ENCODE measurements around the gene C3orf70.

C3orf70 gene

GRCh38 chr3:185172086-185173049 is 19.5 kb upstream of the C3orf70 start:
- no peak overlapping the region for H3K27ac ChIP-seq (ENCODE audit: low read depth, low read length)
- peaks cover 11% of the 10 kb centered on the region for H3K4me1 ChIP-seq (ENCODE audit: control insufficient read depth, insufficient read depth, low read length, unreplicated experiment)
- H3K4me3 ChIP-seq (ENCODE audit: low read depth, low read length), result no peak overlapping the region
- H3K79me2 ChIP-seq (ENCODE audit: control insufficient read depth, insufficient read depth, low read length, unreplicated experiment), result no peaks in the 10 kb centered on the region
- no peaks in the 10 kb centered on the region for H3K36me3 ChIP-seq (ENCODE audit: insufficient read depth, low read length)
- H3K27me3 ChIP-seq (ENCODE audit: insufficient read depth, low read length), result no peaks in the 10 kb centered on the region
- H2AFZ ChIP-seq (ENCODE audit: low read length, unreplicated experiment), result no peak overlapping the region

- H3K79me2 ChIP-seq (ENCODE audit: control insufficient read depth, insufficient read depth, low read length, unreplicated experiment), result no peaks in the 10 kb centered on the region
- H2AFZ ChIP-seq (ENCODE audit: low read length, unreplicated experiment), result no peak overlapping the region
- no peak overlapping the region for H3K4me3 ChIP-seq (ENCODE audit: low read depth, low read length)
- H3K36me3 ChIP-seq (ENCODE audit: insufficient read depth, low read length), result no peaks in the 10 kb centered on the region
- peaks cover 37% of the 10 kb centered on the region for H3K27me3 ChIP-seq (ENCODE audit: insufficient read depth, low read length)
- H3K4me1 ChIP-seq (ENCODE audit: control insufficient read depth, insufficient read depth, low read length, unreplicated experiment), result no peaks in the 10 kb centered on the region
- H3K27ac ChIP-seq (ENCODE audit: low read depth, low read length), result no peak overlapping the region
Observed at GRCh38 chr3:185164428-185165217, 11.8 kb upstream of the C3orf70 start.

GRCh38 chr3:185162634-185163033 is 9.8 kb upstream of the C3orf70 start:
- Histone ChIP-seq H3K36me3 (ENCODE audit: insufficient read depth, low read length) (no peaks in the 10 kb centered on the region), H3K4me3 (ENCODE audit: low read depth, low read length) (no peak overlapping the region), H3K27ac (ENCODE audit: low read depth, low read length) (no peak overlapping the region), H3K79me2 (ENCODE audit: control insufficient read depth, insufficient read depth, low read length, unreplicated experiment) (no peaks in the 10 kb centered on the region), H3K27me3 (ENCODE audit: insufficient read depth, low read length) (peaks cover 54% of the 10 kb centered on the region), H2AFZ (ENCODE audit: low read length, unreplicated experiment) (no peak overlapping the region), H3K4me1 (ENCODE audit: control insufficient read depth, insufficient read depth, low read length, unreplicated experiment) (no peaks in the 10 kb centered on the region)

- no peaks in the 10 kb centered on the region for H3K4me1 ChIP-seq (ENCODE audit: control insufficient read depth, insufficient read depth, low read length, unreplicated experiment)
- no peak overlapping the region for H3K4me3 ChIP-seq (ENCODE audit: low read depth, low read length)
- peaks cover 62% of the 10 kb centered on the region for H3K27me3 ChIP-seq (ENCODE audit: insufficient read depth, low read length)
- no peak overlapping the region for H2AFZ ChIP-seq (ENCODE audit: low read length, unreplicated experiment)
- H3K79me2 ChIP-seq (ENCODE audit: control insufficient read depth, insufficient read depth, low read length, unreplicated experiment), result no peaks in the 10 kb centered on the region
- no peak overlapping the region for H3K27ac ChIP-seq (ENCODE audit: low read depth, low read length)
- no peaks in the 10 kb centered on the region for H3K36me3 ChIP-seq (ENCODE audit: insufficient read depth, low read length)
Observed at GRCh38 chr3:185161761-185162160, 8.9 kb upstream of the C3orf70 start.

GRCh38 chr3:185157347-185157746 is 4.5 kb upstream of the C3orf70 start:
- Histone ChIP-seq H3K79me2 (ENCODE audit: control insufficient read depth, insufficient read depth, low read length, unreplicated experiment) (no peaks in the 10 kb centered on the region), H3K27me3 (ENCODE audit: insufficient read depth, low read length) (peaks cover 84% of the 10 kb centered on the region), H2AFZ (ENCODE audit: low read length, unreplicated experiment) (no peak overlapping the region), H3K4me3 (ENCODE audit: low read depth, low read length) (no peak overlapping the region), H3K27ac (ENCODE audit: low read depth, low read length) (no peak overlapping the region), H3K36me3 (ENCODE audit: insufficient read depth, low read length) (no peaks in the 10 kb centered on the region), H3K4me1 (ENCODE audit: control insufficient read depth, insufficient read depth, low read length, unreplicated experiment) (no peaks in the 10 kb centered on the region)

GRCh38 chr3:185155678-185156077 is 2.8 kb upstream of the C3orf70 start:
- no peaks in the 10 kb centered on the region for H3K79me2 ChIP-seq (ENCODE audit: control insufficient read depth, insufficient read depth, low read length, unreplicated experiment)
- no peak overlapping the region for H3K27ac ChIP-seq (ENCODE audit: low read depth, low read length)
- H3K36me3 ChIP-seq (ENCODE audit: insufficient read depth, low read length), result no peaks in the 10 kb centered on the region
- H3K4me3 ChIP-seq (ENCODE audit: low read depth, low read length), result no peak overlapping the region
- H2AFZ ChIP-seq (ENCODE audit: low read length, unreplicated experiment), result no peak overlapping the region
- peaks cover 87% of the 10 kb centered on the region for H3K27me3 ChIP-seq (ENCODE audit: insufficient read depth, low read length)
- H3K4me1 ChIP-seq (ENCODE audit: control insufficient read depth, insufficient read depth, low read length, unreplicated experiment), result no peaks in the 10 kb centered on the region

GRCh38 chr3:185153861-185154629 is 1.2 kb upstream of the C3orf70 start:
- Histone ChIP-seq H3K36me3 (ENCODE audit: insufficient read depth, low read length) (no peaks in the 10 kb centered on the region), H2AFZ (ENCODE audit: low read length, unreplicated experiment) (no peak overlapping the region), H3K4me3 (ENCODE audit: low read depth, low read length) (no peak overlapping the region), H3K27me3 (ENCODE audit: insufficient read depth, low read length) (peaks cover 92% of the 10 kb centered on the region), H3K4me1 (ENCODE audit: control insufficient read depth, insufficient read depth, low read length, unreplicated experiment) (no peaks in the 10 kb centered on the region), H3K27ac (ENCODE audit: low read depth, low read length) (no peak overlapping the region), H3K79me2 (ENCODE audit: control insufficient read depth, insufficient read depth, low read length, unreplicated experiment) (no peaks in the 10 kb centered on the region)

GRCh38 chr3:185153171-185153771 is 411 bp upstream of the C3orf70 start:
- Histone ChIP-seq H2AFZ (ENCODE audit: low read length, unreplicated experiment) (peak overlapping the region; percentile 39), H3K4me1 (ENCODE audit: control insufficient read depth, insufficient read depth, low read length, unreplicated experiment) (no peaks in the 10 kb centered on the region), H3K4me3 (ENCODE audit: low read depth, low read length) (peak overlapping the region; percentile 78), H3K36me3 (ENCODE audit: insufficient read depth, low read length) (no peaks in the 10 kb centered on the region), H3K27me3 (ENCODE audit: insufficient read depth, low read length) (peaks cover 91% of the 10 kb centered on the region), H3K27ac (ENCODE audit: low read depth, low read length) (no peak overlapping the region), H3K79me2 (ENCODE audit: control insufficient read depth, insufficient read depth, low read length, unreplicated experiment) (no peaks in the 10 kb centered on the region)

- Histone ChIP-seq H3K36me3 (ENCODE audit: insufficient read depth, low read length) (no peaks in the 10 kb centered on the region), H3K79me2 (ENCODE audit: control insufficient read depth, insufficient read depth, low read length, unreplicated experiment) (no peaks in the 10 kb centered on the region), H3K27me3 (ENCODE audit: insufficient read depth, low read length) (peaks cover 91% of the 10 kb centered on the region), H3K4me1 (ENCODE audit: control insufficient read depth, insufficient read depth, low read length, unreplicated experiment) (no peaks in the 10 kb centered on the region), H3K4me3 (ENCODE audit: low read depth, low read length) (peak overlapping the region; percentile 78), H3K27ac (ENCODE audit: low read depth, low read length) (no peak overlapping the region), H2AFZ (ENCODE audit: low read length, unreplicated experiment) (peak overlapping the region; percentile 73)
Observed at GRCh38 chr3:185151964-185152409, 873 bp downstream of the C3orf70 start.
